HG03378 (cell line): ENCODE results near the gene DISC1.
"Not testable (repeated sequence)": the region's sequence is repeated elsewhere in the genome, so short reads cannot be mapped to it uniquely, and the experiment has no call there.

Experiments
- ATAC-seq: cut with Tn5 transposase; IDR thresholded peaks from one replicate; pipeline ENCODE4 v1.9.1; 2021; ENCODE audit warnings: mild to moderate bottlenecking, moderate library complexity; ENCODE audit not compliant: unreplicated experiment

DISC1 gene

DNA sequence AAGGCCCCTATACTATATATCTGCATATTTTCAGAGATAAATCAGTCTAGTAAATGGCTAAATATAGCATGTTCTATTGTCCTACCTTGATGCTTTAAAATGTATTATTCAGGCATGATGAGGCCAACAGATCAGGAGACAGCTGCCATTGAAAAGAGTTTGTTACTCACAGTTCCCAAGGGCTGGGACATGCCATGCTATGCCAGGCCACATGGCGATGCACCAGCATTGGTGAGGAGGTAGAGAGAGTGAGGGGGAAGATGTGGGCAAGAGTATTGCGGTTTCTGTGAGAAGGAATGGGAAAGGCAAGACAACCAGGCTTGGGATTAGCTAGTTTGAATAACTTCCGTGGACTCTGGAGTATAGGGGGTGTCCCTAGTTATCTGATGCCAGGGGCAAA lies 316.5 kb downstream of the DISC1 start:
- no peak for ATAC-seq

DNA sequence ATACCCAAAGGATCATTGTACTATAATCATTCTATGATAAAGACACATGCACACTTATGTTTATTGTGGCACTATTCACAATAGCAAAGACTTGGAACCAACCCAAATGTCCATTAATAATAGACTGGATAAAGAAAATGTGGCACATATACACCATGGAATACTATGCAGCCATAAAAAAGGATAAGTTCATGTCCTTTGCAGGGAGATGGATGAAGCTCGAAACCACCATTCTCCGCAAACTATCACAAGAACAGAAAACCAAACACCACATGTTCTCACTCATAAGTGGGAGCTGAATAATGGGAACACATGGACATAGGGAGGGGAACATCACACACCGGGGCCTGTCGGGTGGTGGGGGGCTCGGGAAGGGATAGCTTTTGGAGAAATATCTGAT lies 321.5 kb downstream of the DISC1 start:
- ATAC-seq = not testable (repeated sequence)

DNA sequence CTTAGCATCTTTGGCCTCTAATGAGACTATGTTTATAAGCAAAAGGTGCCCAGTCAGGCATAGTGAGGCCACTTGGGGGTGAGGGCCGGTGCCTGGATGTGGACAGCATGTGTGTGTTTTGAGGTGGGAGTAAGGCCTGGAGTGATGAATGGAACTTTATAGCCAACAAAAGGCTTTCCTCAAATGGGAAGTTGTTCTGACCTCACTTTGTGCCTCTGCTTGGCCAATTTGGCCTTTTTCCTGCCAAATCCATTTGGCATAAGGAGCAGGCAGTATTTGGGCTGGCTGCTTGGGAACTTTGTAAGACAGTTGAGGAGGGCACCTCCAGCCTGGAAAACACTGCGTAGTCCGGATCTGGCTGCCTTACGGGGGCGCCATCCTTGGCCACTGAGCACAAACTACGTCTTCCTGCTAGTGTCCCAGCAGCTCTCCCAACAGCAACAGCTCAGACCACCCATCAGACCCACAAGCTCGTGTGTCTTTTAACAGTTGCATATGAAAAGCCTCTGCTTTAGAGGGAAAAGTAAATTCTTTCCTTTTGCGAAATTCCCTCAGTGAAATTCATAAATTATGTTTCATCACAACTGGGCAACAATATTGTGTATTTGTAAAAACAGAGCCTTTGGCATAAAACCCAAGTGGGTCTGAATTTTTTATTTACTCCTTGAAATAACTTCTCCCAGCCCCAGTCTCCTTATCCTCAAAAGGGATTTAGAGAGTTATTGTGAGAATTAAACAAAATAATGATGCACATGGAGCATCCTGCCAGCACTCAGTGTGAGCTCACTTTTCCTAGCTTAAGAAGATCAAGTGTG lies 322.9 kb downstream of the DISC1 start:
- no peak for ATAC-seq

DNA sequence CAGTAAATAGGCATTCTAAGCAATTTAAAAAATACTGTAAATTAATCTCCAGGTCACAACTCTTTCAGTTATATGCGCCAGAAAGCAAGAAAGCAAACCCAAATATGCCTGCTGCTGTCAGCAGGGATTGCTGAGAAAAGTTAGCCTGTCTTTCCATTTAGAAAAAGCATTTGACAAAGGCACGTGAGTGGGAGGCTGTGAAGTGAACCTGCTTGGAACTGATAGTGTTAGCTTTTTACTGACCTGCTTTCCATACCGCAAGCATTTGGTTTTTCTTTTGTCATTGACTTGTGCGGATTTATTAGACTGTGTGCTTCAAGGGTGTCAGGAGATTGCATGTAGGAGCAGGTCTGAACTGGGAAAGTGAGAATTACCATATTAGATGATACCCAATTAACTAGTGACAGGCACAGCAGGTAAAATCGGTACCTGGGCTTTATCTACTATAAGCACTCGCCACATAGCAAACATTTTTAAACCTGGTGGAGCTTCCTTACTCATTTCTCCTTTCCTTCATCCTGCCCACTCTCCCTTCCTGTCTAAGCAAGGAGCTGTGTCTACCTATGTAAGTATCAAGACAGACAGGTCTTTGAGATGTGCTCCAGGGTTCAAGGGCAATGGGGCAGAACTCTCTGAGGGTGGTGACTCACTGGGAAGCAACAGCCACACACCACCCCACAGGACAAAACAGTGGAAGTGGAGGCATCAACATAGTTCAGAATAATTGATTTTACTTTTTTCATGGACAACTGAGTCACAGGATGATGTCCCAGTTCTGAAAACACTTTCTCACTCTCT lies 323.9 kb downstream of the DISC1 start:
- no peak for ATAC-seq

DNA sequence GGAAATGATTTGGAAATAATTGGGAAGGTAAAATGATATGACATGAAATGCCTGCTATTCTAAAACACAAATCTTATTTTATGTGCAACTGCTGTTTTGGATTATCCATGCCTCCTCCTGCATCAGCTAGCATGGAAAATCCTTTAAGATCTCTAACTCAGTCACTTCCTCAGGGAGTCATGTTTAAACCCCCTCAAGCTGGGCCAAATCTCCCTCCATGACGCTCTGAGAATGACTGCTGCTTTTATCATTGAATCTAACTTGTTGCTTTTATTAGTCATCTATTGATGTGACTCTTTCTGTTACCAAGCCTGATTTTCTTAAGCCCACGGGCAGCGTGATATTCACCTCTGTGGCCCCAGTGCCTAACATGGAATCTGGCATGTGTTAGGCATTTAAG lies 324.8 kb downstream of the DISC1 start:
- no peak for ATAC-seq

DNA sequence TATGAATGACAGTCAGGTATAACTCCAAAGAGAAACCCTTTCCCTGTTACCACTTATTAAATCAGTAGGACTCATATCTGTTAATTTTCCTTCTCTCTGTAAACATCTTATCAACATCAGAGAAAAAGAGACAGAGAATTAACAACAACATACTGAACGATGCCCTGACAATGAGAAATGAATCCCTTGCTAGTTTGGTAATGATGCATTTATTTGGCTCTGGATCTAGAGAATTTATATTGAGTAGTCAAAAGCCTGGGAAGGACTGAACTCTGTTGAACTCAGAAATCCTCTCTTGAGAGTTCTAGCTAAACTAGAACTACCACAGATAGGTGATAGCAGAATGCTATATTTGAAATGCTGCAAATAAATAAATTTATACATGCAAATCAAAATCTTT lies 325.6 kb downstream of the DISC1 start:
- ATAC-seq = no peak

DNA sequence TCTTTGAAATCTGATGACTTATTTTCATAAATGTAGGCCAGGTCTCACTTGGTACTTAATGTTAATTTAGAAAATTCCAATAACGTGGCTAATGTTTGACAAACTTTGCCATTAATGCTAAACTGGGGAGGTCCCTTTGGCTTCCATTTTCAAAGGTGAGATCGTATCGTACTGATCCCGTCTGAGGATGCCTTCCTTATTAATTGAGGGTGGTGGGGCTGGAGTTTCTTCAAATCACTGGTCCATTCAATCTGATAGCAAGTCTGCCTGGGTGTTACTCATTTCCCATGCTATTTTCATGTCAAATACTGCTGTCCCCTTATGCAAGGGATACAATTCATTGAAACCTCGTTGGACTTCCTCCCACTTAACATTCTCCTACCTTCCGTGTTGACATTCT lies 327.1 kb downstream of the DISC1 start:
- ATAC-seq = no peak

DNA sequence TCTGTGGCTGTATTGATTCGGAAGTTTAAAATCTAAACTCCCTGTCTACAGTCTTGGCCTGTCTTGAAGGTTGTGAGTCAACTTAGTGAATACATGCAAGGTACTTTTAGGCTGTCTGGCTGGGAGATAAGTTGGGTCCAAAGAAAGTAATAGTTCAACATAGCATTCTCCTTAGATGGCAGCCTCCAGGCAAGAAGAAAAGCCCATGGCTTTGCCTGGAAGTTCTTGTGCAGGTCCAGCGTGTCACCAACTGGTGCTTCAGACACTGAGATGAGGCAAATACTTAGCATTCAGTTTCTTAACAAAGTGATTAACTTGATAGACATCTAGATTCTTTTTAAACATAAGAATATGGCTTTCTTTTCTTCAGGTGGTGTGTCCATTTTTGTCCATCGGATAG lies 328.2 kb downstream of the DISC1 start:
- ATAC-seq = no peak

DNA sequence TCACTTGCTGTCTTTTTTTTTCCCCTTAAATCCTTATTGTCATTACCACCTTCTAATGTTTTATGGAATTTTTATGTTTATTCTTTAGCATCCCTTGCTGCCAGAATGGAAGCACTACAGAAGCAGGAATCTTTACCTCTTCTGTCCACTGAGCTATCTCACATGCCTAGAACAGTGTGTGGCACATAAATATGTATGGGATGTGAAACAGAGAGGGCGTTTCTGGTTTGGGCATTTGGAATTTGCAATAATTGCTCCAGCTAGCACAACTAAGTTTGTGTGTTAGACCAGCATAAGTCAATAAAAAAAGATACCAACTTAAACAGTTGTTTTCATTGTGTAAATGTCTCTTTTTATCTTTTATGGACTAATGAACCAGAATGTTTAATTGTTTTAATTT lies 330.8 kb downstream of the DISC1 start:
- ATAC-seq = no peak

DNA sequence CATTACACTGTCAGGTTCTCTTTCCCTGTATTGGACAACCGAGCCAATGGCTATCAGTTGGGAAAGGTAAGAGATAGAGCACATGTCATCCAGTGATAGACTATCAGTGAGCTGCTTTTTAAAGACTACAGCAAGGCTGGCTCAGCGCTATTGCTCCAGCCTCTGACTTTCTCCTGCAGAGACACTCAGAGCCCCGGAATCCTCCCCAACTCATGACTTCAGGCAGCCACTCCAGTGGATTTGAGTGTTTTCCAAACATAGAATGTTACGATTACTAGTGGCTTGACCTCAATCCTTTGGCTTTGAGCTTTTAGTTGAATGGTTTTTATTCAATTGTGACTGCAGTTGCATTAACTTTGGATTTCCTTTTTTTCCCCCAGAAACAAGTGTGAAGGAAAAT lies 331.9 kb downstream of the DISC1 start:
- ATAC-seq = no peak

DNA sequence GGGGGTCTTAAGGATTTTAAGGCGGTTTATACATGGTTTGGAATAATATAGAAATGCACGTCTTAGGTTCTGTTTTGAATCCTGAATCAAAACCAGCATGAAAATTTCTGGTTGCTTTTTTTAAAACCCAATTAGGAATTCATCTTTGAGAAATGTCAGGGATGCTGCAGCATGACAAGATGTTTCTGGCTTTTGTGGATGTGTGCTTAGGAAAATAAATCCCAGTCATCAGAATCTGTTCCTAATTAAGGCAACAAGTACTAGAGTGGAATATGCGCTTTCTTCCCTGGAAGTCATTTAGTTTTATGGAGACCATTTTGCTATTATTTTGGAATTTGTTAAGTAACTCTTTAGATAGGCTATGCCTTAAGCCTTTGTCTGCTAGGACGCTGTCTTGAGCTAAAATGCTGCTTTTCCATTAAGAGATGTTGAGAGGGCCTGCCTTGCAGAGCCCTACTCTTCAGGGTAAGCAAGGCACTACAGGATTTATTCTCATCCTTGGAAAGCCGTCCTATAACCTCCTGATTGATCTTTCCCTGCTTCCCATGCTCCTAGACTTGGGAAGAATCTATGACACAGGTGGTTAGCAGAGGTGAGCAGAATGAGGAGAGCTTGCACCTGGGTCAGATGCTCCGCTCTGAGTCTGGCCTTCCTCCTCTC lies 332.8 kb downstream of the DISC1 start:
- no peak for ATAC-seq

DNA sequence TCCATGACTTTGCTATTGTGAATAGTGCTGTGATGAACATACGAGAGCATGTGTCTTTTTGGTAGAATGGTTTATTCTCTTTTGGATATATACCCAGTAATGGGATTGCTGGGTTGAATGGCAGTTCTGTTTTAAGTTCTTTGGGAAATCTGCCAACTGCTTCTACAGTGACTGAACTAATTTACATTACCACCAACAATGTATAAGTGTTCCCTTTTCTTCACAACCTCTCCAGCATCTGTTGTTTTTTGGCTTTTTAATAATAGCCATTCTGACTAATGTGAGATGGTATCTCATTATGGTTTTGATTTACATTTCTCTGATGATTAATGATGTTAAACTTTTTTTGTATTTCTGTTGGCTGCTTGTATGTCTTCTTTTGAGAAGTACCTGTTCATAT lies 335.2 kb downstream of the DISC1 start:
- ATAC-seq = not testable (repeated sequence)

DNA sequence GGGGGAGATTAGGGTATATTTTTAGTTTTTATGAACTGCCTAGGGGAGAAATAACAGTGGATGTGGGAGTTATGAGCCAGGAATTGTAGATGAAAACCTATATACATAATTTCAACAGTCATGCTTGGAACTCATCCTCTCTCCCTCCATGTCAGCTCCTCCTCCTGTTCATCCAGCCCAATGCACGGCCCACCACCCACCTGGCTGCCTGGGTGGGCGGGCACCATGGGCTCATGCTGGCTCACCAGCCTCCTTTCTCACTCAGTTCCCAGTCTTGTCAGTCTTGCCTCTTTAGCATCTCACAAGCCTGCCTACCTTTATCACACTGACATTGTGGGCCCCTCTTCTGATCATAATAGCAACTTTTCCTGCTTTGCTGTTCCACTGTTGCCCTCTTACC lies 336.0 kb downstream of the DISC1 start:
- ATAC-seq = no peak

DNA sequence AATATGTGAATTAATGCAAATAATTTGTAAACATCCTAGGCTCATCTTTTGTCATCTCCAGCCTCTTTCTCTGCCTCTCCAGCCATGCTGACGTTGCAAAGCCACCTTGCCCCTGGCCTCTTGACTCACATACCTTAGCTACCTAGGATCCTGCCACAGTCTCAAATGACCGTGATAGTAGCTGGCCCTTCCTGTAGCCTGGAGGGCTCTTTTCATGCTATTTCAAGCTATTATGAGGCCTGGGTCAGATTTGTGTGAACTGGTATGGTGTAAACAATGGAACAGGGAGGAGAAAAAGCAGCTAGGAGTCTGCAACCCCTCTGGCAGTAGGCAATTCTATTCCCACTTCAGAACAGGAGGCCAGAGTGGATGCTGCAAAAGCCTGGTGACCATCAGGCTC lies 337.7 kb downstream of the DISC1 start:
- ATAC-seq = no peak

DNA sequence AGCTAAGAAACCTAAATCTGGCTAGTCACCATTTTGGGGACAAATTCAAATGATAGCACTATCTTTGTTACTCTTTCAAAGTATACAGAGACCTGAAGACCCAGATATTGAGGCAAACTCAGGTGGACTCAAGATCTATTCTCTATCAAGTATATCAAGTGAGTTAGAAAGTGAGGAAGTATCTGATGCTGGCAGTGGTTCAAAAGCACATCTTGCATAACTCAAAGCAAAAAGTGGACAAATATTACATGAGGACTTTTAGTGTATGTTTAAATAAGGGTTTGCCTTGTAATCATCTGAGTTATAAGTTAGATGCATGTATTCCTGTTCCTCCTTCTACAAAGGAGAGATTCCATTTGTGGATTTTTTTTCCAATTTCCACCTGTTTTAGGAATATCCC lies 338.4 kb downstream of the DISC1 start:
- ATAC-seq = no peak

DNA sequence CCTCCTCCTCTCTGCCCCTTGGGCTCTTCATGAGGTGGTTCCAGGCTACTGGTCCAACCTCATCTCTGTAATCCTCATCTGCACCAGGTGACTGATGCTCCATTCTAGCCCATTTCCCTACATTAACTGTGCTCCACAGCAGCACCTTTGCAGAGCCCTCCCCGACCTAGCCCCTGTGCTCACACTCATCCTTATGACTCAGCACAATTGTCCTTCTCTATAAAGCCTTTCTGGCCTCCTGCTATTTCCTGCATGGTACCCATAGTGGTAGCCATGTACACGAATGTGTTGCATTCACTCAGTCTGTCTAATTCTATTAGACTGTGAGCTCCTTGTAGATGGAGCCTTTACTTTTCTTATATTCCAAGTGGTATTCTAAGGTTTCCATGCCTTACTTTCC lies 339.0 kb downstream of the DISC1 start:
- ATAC-seq = no peak

DNA sequence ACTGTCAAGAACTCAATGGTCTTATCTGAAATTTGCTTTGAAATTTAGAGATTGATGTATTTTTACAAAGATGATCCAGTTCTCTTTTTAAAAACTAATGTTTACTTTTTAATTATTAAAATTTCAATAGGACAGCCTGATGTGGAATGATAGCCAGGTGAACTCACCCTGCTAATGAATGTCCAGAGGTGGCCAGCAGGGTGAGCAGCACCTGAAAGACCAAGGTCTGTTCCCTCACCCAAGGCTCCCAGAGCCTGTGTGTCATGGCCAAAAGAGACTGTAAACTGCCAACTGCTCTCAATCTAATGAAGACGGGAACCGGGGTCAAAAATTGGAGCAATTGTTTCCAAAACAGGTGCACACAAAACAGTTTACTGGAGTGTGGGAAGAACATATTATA lies 340.4 kb downstream of the DISC1 start:
- no peak for ATAC-seq

DNA sequence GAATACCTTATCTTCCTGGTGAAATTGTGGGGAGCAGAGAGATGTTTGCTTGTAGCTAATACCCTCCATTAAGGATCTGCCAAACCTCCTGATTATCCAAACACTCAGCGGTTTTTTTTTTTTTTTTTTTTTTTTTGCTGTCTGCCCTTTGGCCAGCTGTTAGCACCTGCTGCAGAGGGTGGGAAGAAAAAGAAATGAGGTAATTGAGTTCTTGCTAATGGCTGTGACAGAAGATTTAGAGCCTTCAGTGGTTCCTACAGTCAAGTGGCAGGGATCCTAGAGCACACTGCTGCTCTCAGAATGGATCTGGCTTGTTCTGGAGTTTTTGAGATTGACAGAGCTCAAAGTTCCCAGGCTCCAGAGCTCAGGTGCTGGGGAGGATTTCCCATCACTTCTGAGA lies 342.5 kb downstream of the DISC1 start:
- no peak for ATAC-seq

DNA sequence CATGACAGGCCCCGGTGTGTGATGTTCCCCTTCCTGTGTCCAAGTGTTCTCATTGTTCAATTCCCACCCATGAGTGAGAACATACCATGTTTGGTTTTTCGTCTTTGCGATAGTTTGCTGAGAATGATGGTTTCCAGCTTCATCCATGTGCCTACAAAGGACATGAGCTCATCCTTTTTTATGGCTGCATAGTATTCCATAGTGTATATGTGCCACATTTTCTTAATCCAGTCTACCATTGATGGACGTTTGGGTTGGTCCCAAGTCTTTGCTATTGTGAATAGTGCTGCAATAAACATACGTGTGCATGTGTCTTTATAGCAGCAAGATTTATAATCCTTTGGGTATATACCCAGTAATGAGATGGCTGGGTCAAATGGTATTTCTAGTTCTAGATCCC lies 343.2 kb downstream of the DISC1 start:
- not testable (repeated sequence) for ATAC-seq

DNA sequence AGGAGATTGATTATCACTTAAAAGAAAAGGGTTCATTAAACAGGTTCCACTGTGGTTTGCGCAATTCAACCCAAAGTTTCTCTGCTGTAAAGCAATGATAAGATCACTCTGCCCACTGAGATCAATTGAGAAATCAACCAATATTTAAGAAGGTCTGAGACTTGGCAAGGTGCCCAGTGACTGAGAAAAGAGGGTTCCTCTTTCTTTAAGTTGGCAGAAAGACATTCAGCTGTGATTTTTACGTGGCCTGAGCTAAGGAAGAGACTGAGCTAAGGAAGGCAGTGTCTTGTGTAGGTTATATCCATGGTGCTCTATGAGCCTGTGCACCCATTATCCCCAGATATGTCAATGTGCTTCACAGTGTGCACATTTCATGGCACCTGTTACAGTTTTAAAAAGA lies 344.1 kb downstream of the DISC1 start:
- no peak for ATAC-seq

DNA sequence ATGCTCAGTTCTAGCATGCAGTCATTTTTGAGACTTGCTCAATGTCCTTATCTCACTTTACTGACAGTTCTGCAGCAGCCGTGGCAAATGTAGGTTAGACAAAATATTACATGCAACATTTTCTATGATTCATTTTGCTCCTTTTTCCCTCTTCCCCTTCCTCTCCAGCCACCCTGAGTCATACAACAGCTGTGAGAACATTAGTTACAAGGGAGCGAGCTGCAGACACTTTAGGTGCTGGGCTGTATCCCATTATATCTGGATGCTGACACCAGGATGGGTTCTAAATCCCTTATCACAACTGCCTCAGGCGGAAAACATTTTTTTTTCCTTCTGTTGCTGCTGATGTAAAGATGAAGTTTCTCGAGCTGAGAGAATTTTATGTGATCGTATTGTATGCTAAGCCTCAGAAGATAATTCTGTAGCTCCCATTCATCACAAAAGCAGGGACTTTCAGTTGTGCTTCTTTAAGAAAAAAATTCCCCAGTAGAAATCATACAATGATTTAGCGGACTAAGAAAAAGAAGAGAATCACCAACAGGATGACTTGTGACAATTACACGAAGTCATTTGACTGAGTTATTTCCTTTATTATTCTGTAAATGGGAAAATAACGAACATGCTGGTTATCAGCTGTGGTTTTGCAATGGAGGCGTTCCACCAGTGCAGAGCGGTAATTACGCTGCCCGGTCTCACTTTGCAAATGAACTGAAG lies 345.0 kb downstream of the DISC1 start:
- ATAC-seq = no peak
